ENCODE measurements around the gene CCDC185. TPM values are rescaled to one million over a fixed set of nuclear protein-coding genes. Genes with fewer than 3 reads are reported as not detected.

CCDC185 gene
- total RNA-seq, 4 donors from 2014 or later, result not detected

DNA sequence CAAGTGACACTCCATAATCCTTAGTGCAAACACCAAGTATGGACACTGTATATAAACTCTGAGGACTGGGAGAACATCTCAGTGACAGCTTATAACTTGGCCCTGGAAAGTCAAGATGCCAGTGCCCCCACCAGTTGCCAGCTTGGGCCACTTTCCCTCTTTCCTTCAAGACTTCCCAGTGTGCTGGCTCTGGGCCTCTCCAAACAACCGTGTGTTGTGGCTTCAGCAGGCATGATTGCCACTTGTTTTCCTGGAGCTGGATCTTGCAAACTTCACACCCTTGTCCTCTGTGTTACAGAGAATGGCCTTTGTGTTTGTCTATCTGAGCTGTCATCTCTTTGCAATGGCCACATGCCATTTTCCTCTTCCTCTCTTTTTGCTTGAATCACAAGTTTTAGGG, 37.0 kb downstream of the CCDC185 start:
- Histone ChIP-seq H3K27ac (no peak overlapping the region), H3K36me3 (no peaks in the 10 kb centered on the region), H3K4me1 (peaks cover 26% of the 10 kb centered on the region), H3K27me3 (no peaks in the 10 kb centered on the region), H3K4me3 (no peak overlapping the region), H3K9me3 (no peaks in the 10 kb centered on the region)
- WGBS, result 9% methylated on average over 1 of the region's 1 CpG
- TF ChIP-seq, protein P1, sequence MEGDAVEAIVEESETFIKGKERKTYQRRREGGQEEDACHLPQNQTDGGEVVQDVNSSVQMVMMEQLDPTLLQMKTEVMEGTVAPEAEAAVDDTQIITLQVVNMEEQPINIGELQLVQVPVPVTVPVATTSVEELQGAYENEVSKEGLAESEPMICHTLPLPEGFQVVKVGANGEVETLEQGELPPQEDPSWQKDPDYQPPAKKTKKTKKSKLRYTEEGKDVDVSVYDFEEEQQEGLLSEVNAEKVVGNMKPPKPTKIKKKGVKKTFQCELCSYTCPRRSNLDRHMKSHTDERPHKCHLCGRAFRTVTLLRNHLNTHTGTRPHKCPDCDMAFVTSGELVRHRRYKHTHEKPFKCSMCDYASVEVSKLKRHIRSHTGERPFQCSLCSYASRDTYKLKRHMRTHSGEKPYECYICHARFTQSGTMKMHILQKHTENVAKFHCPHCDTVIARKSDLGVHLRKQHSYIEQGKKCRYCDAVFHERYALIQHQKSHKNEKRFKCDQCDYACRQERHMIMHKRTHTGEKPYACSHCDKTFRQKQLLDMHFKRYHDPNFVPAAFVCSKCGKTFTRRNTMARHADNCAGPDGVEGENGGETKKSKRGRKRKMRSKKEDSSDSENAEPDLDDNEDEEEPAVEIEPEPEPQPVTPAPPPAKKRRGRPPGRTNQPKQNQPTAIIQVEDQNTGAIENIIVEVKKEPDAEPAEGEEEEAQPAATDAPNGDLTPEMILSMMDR (IDR thresholded peaks at IDR 0.05), result no peak
- TF ChIP-seq POLR2A (IDR thresholded peaks at IDR 0.05) (no peak), POLR2AphosphoS5 (IDR thresholded peaks at IDR 0.05) (no peak), EP300 (IDR thresholded peaks at IDR 0.05) (no peak)
- no peak for DNase-seq (ENCODE audit: low spot score in 2 of 2)

- WGBS, result 64% methylated on average over 3 of the region's 3 CpGs
- TF ChIP-seq EP300 (IDR thresholded peaks at IDR 0.05), result no peak
- TF ChIP-seq POLR2A (IDR thresholded peaks at IDR 0.05), result no peak
- no peak for TF ChIP-seq POLR2AphosphoS5 (IDR thresholded peaks at IDR 0.05)
- TF ChIP-seq, protein P1 (IDR thresholded peaks at IDR 0.05), result no peak
- H3K4me1 ChIP-seq, result no peaks in the 10 kb centered on the region
- no peaks in the 10 kb centered on the region for H3K27me3 ChIP-seq
- H3K27ac ChIP-seq, result no peak overlapping the region
- no peak for DNase-seq (ENCODE audit: low spot score in 2 of 2)
- no peaks in the 10 kb centered on the region for H3K36me3 ChIP-seq
- H3K4me3 ChIP-seq, result no peak overlapping the region
- no peaks in the 10 kb centered on the region for H3K9me3 ChIP-seq
These were observed 43.9 kb downstream of the CCDC185 start for GRCh38 chr1:223437151-223437550.

GRCh38 chr1:223443397-223443796, 50.2 kb downstream of the CCDC185 start:
- H3K27ac ChIP-seq, result no peak overlapping the region
- H3K9me3 ChIP-seq, result peaks cover 5% of the 10 kb centered on the region
- no peak overlapping the region for H3K4me3 ChIP-seq
- H3K36me3 ChIP-seq, result no peaks in the 10 kb centered on the region
- H3K27me3 ChIP-seq, result no peaks in the 10 kb centered on the region
- TF ChIP-seq, protein P1 (IDR thresholded peaks at IDR 0.05), result no peak
- TF ChIP-seq EP300 (IDR thresholded peaks at IDR 0.05) (no peak), POLR2A (IDR thresholded peaks at IDR 0.05) (no peak), POLR2AphosphoS5 (IDR thresholded peaks at IDR 0.05) (no peak)
- H3K4me1 ChIP-seq, result no peaks in the 10 kb centered on the region
- WGBS, result 100% methylated on average over 1 of the region's 1 CpG
- DNase-seq (ENCODE audit: low spot score in 2 of 2), result no peak

- TF ChIP-seq EP300 (IDR thresholded peaks at IDR 0.05), result no peak
- no peak for TF ChIP-seq POLR2A (IDR thresholded peaks at IDR 0.05)
- no peak for TF ChIP-seq POLR2AphosphoS5 (IDR thresholded peaks at IDR 0.05)
- TF ChIP-seq, protein P1 (IDR thresholded peaks at IDR 0.05), result no peak
- no peak for DNase-seq (ENCODE audit: low spot score in 2 of 2)
- 91% methylated on average over 7 of the region's 7 CpGs for WGBS
- H3K36me3 ChIP-seq, result no peaks in the 10 kb centered on the region
- peaks cover 5% of the 10 kb centered on the region for H3K9me3 ChIP-seq
- no peak overlapping the region for H3K4me3 ChIP-seq
- H3K4me1 ChIP-seq, result no peaks in the 10 kb centered on the region
- no peaks in the 10 kb centered on the region for H3K27me3 ChIP-seq
- no peak overlapping the region for H3K27ac ChIP-seq
These were observed 51.2 kb downstream of the CCDC185 start for GRCh38 chr1:223444411-223444810.

Other genes starting within 250 kb of the CCDC185 start
- 10 to 100 TPM in 1 of 4 donors, 1 to 10 TPM in 3; 3.3 to 11.3 (median 6.7) TPM for gene SUSD4, start 29.2 kb upstream of the CCDC185 start, total RNA-seq

Measured in suprapubic skin (tissue), 4 donors.